HG03354 (cell line): ENCODE data around the gene FAM83E.

ENCODE experiments used
- ATAC-seq: cut with Tn5 transposase; IDR thresholded peaks from one replicate; pipeline ENCODE4 v1.9.1; 2021; ENCODE audit warnings: mild to moderate bottlenecking; ENCODE audit not compliant: unreplicated experiment, poor library complexity, severe bottlenecking

FAM83E gene

DNA sequence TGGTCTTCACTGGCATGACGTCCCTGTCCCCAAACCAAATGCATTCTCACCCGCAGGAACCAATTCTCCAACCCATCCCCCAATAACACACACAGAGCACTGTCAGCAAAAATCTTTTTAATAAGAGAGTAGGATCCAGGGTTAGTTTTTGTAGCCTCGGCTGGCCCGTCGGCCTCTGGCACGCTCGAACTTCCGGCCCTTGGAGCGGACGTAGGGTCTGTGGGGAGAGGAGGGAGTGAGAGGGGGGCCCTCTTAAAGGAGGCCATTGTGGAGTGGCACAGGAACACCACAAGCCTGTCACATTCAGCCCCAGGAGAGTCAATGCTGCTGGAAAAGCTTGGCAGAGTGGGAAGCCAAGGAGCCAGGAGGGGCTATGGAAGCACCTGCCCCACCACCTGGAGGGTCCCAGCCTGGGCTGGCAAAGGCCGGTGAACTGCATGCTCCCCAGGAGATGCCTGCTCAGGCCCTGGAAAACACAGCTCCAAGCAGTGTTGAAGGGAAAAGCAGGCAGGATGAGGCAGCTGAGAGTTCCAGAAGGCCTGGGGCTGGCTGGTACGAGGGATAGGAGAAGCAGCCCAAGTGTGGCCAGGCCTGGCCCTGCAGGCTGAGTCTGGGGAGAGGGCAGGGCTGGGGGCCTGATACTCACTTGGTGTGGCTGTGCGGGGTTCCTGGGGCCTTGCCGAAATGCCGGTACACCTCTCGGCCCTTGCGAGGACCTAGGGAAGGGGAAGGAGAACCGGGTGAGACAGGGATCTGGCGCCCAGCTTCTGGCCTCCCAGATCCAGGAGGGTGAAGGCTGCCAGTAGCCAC lies 560 bp upstream of the FAM83E start:
- ATAC-seq = no peak

DNA sequence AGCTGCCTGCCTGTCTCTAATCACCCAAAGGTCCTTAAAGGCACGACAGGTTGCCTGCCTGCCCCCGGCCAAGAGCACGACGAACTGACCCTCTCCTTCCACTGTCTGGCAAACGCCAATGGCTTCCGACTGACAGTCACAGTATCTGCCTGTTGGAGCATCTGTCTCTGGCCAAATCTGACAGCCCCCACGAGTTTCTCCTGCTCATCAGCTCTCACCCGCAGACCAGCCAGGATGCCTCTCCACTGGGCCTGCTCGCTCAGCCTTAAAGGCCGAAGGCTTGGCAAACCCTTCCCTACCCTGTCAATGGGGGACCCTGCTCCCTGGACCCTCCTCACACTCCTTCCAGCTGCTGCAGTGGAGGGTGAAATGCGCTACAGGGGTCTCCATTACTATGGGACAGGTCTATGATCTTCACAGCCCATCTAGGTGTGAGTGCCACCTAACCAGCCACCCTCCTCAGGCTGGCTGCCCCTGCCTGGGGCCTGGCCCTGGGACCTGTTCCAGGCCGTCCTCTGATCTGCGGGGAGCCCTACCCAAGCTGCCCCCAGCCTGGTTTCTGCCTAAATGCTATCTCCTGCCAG lies 932 bp downstream of the FAM83E start:
- ATAC-seq = no peak

DNA sequence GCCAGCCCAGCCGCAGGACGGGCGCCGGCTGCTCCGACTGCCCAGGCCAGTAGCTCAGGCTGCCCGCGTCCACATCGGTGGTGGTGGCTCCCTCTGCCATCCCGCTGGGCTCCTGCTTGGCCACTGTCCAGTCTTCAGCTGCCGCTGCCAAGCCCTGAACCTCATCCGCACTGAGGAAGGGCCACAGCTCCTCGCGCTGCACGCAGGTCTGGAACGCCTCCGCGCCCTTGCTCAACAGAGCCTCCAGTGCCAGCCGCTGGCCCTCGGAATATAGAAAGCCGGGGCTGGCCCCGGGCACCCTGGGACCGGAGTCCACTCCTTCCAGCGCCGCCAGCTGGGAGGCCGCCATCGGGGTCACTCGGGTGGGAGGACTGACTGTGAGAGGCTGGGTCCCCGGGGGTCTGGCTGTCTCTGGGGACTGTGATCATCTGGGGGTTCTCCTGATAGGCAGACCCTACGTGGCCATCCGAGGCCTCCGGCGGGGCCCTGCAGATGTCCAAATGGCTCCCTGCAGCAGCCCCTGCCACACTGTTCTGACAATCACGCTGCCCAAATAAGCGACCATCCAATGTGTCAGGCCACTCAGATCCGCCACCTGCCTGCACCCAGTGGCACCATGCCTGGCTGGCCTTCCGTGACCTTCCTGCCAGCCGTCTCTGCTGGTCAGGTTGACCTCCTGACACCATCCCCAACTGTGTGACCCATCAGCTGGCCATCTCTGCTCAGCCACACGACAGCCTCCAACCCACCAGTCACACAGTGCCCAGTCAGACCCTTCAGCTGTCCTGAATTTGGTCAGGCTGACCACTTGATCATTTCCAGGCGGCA lies 1.6 kb downstream of the FAM83E start:
- no peak for ATAC-seq

DNA sequence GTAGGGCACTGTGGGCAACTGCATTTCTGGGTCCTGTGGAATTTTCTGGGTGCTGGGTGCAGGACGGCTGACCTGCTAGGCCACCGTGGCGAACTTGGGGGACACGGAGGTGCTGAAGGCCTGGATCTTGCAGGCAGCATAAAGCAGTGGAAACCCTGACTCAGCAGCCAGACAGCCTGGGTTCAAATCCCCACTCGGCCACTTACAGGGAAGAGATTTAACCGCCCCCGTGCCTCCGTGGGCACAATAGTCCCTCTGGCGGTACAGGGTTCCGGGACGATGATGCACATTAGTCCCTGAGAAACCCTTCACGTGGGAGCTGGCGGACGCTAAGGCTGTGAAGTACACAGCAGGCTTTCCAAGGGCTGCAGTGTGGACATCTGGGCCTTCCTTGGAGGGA lies 3.0 kb downstream of the FAM83E start:
- no peak for ATAC-seq

DNA sequence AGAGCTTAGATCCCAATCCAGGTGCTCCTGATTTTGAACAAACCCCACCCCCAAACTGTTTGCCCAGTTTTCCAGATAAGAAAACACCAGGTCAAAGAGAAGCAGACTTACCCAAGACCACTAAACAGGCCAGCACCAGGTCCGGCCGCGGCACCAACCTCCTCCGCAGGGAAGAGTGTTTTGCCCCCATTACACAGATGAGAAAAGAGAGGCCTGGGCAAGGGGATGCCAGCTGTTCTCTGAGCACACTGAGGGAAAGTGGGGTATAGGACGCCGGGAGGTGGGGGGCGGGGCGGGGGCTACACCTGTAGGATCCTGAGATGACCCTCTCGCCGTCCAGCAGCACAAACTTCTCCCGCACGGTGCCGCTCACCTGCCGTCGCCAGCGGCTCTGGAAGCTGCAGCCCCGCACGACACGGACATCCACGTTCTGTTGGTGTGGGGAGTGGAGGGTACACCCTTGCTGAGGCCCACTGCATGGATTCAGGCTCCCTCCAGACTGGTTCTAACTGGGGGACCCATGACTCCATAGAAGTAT lies 5.2 kb downstream of the FAM83E start:
- no peak for ATAC-seq

DNA sequence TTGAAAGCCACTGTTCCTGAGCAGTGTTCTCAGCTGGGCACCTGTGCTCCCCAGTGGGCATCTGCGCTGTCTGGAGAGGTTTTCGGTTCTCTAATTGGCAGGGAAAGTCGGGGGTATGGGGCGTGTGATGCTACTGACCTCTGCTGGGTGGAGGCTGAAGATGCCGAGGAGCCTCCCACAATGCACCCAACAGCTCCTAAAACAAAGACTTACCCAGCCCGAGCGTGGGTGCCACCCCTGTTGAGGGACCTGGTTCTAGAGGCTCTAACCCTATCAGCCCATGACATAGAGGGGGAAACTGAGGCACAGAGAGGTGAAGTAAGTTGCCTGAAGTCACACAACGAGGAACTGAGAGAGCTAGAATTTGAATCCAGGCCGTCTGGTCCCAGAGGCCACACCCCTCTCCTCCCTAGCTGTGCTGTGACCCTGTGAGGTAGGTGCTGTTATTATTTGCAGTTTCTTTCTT lies 6.0 kb downstream of the FAM83E start:
- no peak for ATAC-seq

DNA sequence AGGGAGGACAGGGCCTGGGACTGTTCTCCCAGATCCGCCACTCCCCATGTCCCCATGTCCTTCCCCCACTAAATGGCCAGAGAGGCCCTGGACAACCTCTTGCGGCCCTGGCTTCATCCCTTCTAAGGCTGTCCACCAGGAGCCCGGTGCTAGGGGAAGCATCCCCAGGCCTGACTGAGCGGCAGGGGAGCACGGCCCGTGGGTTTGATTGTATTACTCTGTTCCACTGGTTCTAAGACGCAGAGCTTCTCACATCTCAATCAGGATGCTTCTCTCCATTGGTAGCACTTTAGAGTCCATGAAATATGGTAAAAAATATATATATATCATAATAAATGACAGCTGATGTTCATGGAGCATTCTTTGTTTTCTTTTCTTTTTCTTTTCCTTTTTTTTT lies 7.5 kb downstream of the FAM83E start:
- ATAC-seq = no peak

DNA sequence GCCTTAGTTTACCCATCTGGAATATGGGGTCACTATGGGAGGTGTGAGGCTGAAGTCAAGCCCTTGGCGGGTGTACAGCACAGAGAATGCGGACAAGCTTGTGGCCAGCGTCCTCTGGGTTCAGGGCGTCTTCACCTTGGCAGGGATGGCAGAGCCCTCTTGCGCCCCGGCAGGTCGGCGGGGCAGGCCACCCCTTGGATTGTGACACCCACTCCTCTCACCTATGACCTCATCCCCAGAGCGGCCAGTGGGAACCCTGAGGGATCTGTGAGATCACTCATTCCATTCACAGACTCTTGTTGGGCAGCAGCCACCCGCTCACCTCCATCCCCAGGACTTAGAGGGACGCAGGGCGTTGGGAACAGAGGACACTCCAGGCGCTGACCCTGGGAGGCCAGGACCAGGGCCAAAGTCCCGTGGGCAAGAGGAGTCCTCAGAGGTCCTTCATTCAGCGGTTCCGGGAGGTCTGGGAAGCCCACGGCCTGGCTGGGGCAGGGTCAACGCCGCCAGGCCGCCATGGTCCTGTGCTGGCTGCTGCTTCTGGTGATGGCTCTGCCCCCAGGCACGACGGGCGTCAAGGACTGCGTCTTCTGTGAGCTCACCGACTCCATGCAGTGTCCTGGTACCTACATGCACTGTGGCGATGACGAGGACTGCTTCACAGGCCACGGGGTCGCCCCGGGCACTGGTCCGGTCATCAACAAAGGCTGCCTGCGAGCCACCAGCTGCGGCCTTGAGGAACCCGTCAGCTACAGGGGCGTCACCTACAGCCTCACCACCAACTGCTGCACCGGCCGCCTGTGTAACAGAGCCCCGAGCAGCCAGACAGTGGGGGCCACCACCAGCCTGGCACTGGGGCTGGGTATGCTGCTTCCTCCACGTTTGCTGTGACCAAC lies 8.2 kb downstream of the FAM83E start, which contains the start of gene SPACA4:
SPACA4 (plus strand) TSS at position 280 of the 896 bp plus-strand sequence; CDS start at position 517, 237 bp downstream.
- no peak for ATAC-seq

DNA sequence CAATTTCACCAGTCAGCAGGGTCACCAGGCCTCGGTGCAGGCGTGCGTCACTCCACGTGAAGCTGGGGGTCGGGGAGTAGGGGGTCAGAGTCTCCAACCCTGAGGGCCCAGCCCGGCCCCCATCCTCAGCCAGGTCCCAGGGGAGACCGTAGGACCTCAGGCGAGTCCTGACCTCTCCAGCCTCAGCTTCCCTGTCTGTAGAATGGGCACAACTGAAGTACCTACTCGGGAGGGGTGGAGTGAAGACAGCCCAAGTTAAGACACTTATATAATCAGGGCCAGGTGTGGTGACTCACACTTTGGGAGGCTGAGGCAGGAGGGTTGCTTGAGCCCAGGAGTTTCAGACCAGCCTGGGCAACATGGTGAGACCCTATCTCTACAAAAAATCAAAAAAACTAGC lies 11.0 kb downstream of the FAM83E start:
- ATAC-seq = no peak

DNA sequence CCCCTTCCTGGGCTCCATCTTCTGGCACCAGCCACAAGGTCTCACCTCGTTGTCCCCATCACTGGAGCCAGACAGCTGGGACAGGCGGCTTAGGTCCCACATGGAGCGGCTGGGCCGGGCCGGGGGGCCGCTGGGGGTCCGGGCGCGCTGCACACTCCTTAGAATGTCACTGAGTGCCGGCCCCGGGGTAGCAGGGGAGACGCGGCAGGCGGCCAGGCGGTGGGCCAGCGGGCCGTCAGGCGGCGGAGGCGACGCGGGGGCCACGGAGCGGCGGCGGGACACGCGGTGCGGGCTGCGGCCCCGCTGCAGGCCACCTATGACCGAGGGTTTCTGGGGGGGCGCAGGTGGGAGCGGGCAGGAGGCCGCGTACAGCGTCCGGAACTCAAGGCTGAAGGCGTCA lies 11.4 kb downstream of the FAM83E start:
- ATAC-seq = no peak

DNA sequence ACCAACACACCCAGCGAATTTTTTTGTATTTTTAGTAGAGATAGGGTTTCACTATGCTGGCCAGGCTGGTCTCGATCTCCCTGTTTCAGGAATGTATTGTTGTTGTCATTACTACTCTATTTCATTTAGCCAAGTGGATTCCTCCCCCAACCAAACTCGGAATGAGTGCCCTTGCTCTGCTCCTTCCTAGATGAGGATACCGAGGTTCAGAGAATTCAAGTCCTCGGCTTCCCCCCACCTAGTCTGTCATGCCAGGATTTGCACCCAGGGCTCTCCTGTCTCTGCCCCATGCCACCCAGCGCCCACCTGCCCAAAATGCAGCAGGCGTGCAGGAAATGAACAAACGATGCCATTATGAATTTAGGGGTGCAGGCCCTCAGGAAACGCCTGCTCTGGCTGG lies 11.9 kb downstream of the FAM83E start:
- no peak for ATAC-seq

DNA sequence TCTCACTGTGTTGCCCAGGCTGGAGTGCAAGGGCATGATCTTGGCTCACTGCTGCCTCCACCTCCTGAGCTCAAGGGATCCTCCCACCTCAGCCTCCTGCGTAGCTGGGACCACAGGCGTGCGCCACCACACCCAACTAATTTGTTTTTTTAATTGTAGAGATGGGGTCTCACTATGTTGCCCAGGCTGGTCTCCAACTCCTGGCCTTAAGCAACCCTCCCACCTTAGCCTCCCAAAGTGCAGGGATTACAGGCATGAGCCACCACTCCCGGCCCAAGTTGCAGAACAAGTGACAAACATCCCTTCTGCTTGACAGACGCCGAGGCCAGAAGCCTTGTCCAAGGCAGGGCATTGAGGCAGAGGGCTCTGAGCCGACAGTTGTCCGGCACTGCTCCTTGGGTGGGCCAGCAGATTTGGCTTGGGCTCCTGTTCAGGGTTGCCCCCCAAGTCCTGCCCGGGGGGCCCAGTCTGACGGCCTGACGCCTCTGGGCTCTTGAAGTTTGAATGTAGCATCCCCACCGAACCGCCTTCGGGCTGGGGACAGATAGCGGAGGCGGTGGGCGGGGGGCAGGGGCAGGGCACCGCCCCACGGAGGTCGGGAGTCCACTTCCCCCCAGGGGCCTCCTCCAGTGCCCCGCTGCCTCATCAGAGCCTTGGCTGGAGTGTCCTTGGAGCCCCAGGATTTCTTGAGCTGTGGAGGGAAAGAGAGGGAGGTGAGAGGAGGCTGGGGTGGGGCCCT lies 14.0 kb downstream of the FAM83E start:
- ATAC-seq = no peak

DNA sequence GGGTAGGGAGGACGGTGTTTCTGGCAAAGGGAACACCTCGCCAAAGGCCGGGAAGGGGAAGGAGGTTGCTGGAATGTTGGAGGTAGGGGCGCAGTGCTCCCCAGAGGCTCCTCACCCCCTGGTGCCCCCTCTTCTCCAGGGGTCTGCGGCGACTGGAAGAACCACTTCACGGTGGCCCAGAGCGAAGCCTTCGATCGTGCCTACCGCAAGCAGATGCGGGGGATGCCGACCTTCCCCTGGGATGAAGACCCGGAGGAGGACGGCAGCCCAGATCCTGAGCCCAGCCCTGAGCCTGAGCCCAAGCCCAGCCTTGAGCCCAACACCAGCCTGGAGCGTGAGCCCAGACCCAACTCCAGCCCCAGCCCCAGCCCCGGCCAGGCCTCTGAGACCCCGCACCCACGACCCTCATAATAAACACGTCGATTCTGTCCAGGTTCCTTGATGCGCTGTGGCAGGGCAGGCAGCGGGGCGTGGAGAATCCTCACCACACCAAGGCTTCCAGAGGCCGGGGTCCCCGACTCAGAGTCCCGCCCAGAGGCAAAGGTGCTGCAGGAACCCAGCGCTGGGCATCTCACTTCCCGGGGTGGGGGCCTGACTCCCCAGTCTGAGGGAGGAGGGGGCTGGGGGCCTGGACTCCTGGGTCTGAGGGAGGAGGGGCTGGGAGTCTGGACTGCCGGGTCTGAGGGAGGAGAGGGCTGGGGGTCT lies 15.7 kb downstream of the FAM83E start:
- no peak for ATAC-seq

DNA sequence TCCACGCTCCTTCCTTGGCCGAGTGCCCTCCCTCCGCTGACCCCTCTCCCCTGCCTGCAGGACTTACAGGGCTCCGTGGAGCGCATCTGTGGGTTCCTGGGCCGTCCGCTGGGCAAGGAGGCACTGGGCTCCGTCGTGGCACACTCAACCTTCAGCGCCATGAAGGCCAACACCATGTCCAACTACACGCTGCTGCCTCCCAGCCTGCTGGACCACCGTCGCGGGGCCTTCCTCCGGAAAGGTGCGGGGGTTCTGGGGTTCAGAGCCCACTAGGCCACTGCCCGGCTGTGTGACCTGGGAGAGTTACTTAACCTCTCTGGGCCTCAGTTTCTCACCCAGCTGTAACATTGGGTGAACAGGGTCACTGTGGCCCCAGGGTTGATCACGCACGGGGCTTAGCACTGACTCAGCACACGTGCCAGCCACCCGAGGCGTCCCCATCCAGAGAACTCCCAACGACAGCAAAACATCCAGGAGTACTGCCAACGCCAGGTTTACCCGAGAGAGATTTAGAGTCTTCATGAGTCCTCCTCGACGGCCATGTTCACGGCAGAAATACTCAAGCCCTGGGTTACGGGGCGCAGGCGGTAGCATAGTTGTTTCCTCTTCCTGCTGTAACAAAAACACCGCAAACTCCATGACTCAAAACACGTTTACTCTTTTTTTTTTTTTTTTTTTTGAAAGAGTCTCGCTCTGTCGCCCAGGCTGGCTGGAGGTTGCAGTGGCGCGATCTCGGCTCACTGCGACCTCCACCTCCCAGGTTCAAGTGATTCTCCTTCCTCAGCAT lies 18.0 kb downstream of the FAM83E start:
- no peak for ATAC-seq

DNA sequence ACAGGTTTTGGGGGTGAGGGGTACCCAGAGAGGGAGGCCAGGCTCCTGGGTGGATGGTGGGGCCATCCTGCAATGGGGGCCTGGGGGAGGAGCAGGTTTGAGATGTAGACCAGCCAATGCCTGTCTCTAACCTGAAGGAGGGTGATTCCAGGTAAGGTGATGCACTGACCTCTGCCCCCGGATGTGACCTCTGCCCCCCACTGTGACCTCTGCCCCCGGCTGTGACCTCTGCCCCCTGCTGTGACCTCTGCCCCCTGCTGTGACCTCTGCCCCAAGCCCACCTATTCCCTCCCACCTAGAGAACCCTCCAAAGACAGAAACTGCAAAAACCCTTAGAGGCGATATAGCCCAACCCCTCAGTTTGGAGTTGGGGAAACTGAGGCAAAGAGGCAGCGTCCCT lies 18.6 kb downstream of the FAM83E start:
- no peak for ATAC-seq

DNA sequence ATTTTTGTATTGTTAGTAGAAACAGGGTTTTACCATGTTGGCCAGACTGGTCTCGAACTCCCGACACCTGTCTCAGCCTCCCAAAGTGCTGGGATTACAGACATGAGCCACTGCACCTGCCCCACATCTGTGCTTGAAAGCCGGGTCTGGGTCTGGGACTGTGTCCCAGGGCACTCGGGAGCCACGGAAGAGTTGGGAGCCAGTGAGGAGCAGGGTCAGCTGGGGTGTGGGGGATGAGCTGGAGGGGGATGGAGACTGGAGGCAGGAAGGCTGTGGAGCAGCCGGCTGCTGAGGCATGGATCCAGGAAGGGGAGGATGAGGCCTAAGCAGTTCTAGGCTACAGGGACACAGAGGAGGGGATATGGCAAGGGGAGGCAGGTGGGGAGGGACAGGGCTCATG lies 19.0 kb downstream of the FAM83E start:
- no peak for ATAC-seq

DNA sequence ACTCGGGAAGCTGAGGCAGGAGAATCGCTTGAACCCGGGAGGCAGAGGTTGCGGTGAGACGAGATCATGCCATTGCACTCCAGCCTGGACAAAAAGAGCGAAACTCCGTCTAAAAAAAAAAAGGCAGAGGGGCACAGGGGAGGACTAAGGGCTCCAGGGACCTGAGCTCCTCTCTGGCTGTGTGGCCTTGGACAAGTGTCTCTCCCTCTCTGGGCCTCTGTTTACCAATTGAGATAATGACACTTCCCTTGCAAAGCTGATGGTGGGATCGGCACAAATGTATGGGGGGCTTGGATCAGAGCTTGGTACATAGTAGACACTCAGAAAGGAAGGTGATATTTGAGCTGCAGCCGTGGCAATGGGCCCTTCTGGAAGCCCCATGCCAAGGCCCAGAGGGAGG lies 19.7 kb downstream of the FAM83E start:
- no peak for ATAC-seq
